Measurements from ENCODE around the gene SEPTIN1. TPM values are rescaled to one million over a fixed set of nuclear protein-coding genes. Genes with fewer than 3 reads are reported as not detected.
A peak's percentile ranks its signal among the peaks of the same experiment; 100 is the strongest.

The SEPTIN1 gene
- total and polyA plus RNA-seq, 2 of the 13 experiments (the other 11 are each of a cell fraction or from before 2014, with no cell fraction given), result 0.18 to 0.67 TPM

DNA sequence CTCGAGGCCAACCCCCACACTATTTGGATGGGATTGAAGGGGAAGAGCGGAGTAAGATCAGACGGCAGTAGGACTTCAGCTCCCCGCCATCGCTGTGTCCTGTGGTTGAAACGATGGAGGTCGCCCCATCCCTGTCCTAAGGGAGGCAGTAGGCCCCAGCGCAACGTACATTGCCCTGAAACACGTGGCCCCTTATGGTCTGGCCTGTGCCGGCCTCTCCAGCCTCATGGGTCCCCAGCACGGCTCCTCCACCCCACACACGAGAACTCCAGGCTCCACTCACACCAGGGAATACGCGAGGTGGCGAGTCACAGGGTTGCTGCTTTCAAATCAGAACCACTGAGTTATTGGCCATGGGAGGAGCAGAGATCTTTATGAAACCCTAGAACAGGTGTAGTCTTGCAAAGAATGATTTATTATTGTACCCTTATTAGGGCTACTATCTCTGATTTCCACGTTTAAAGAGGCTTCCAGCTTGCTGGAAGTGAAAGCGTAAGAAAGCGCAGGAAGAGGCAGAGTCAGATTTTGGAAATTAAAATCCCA is 48.1 kb upstream of the SEPTIN1 start (continued):
- no peak for TF ChIP-seq HDAC6 (IDR thresholded peaks at IDR 0.05; ENCODE audit: low read depth, low read length)
- TF ChIP-seq MTA1 (CRISPR knock-in tag; IDR thresholded peaks at IDR 0.05; ENCODE audit: borderline replicate concordance), result no peak
- no peak for TF ChIP-seq ZFP36L2 (CRISPR knock-in tag; IDR thresholded peaks at IDR 0.05)
- TF ChIP-seq, protein P1, sequence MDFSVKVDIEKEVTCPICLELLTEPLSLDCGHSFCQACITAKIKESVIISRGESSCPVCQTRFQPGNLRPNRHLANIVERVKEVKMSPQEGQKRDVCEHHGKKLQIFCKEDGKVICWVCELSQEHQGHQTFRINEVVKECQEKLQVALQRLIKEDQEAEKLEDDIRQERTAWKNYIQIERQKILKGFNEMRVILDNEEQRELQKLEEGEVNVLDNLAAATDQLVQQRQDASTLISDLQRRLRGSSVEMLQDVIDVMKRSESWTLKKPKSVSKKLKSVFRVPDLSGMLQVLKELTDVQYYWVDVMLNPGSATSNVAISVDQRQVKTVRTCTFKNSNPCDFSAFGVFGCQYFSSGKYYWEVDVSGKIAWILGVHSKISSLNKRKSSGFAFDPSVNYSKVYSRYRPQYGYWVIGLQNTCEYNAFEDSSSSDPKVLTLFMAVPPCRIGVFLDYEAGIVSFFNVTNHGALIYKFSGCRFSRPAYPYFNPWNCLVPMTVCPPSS (IDR thresholded peaks at IDR 0.05), result no peak
- TF ChIP-seq SP1 (IDR thresholded peaks at IDR 0.05), result no peak
- no peak for TF ChIP-seq SP1 (CRISPR knock-in tag; IDR thresholded peaks at IDR 0.05)
- TF ChIP-seq ZNF124 (CRISPR knock-in tag; IDR thresholded peaks at IDR 0.05), result peak; percentile 64; the same call in 1 of the 2 replicates
- TF ChIP-seq ZNF282 (IDR thresholded peaks at IDR 0.05; ENCODE audit: partially characterized antibody), result no peak
- TF ChIP-seq, protein P2, sequence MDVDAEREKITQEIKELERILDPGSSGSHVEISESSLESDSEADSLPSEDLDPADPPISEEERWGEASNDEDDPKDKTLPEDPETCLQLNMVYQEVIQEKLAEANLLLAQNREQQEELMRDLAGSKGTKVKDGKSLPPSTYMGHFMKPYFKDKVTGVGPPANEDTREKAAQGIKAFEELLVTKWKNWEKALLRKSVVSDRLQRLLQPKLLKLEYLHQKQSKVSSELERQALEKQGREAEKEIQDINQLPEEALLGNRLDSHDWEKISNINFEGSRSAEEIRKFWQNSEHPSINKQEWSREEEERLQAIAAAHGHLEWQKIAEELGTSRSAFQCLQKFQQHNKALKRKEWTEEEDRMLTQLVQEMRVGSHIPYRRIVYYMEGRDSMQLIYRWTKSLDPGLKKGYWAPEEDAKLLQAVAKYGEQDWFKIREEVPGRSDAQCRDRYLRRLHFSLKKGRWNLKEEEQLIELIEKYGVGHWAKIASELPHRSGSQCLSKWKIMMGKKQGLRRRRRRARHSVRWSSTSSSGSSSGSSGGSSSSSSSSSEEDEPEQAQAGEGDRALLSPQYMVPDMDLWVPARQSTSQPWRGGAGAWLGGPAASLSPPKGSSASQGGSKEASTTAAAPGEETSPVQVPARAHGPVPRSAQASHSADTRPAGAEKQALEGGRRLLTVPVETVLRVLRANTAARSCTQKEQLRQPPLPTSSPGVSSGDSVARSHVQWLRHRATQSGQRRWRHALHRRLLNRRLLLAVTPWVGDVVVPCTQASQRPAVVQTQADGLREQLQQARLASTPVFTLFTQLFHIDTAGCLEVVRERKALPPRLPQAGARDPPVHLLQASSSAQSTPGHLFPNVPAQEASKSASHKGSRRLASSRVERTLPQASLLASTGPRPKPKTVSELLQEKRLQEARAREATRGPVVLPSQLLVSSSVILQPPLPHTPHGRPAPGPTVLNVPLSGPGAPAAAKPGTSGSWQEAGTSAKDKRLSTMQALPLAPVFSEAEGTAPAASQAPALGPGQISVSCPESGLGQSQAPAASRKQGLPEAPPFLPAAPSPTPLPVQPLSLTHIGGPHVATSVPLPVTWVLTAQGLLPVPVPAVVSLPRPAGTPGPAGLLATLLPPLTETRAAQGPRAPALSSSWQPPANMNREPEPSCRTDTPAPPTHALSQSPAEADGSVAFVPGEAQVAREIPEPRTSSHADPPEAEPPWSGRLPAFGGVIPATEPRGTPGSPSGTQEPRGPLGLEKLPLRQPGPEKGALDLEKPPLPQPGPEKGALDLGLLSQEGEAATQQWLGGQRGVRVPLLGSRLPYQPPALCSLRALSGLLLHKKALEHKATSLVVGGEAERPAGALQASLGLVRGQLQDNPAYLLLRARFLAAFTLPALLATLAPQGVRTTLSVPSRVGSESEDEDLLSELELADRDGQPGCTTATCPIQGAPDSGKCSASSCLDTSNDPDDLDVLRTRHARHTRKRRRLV (CRISPR knock-in tag; IDR thresholded peaks at IDR 0.05), result no peak
- TF ChIP-seq FOXA1 (IDR thresholded peaks at IDR 0.05), result no peak
- no peak for TF ChIP-seq FOXA1 (CRISPR knock-in tag; IDR thresholded peaks at IDR 0.05)
- peak; percentile 44 for TF ChIP-seq PHF20 (CRISPR knock-in tag; IDR thresholded peaks at IDR 0.05)
- TF ChIP-seq ELF4 (CRISPR knock-in tag; IDR thresholded peaks at IDR 0.05; ENCODE audit: borderline replicate concordance), result 0 out of 2 replicates have a peak, but pooled peaks have one; percentile 57
- no peak for TF ChIP-seq AGO1 (IDR thresholded peaks at IDR 0.05; ENCODE audit: low read depth, low read length, poor library complexity, severe bottlenecking)
- no peak for TF ChIP-seq HDAC1 (CRISPR knock-in tag; IDR thresholded peaks at IDR 0.05)
- no peak; the same call in 1 of the 2 replicates for TF ChIP-seq NCOA1 (CRISPR knock-in tag; IDR thresholded peaks at IDR 0.05)
- no peak for TF ChIP-seq SRSF9 (IDR thresholded peaks at IDR 0.05; ENCODE audit: borderline replicate concordance, insufficient read depth, low read depth, low read length, poor library complexity, severe bottlenecking)
- TF ChIP-seq, protein P3, sequence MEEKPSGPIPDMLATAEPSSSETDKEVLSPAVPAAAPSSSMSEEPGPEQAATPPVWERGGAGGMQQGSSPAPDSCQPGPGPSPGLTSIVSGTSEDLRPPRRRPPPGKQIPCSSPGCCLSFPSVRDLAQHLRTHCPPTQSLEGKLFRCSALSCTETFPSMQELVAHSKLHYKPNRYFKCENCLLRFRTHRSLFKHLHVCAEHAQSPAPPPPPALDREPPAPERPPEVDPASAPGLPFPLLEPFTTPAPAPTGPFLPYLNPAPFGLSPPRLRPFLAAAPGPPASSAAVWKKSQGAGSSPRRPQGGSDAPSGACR (CRISPR knock-in tag; IDR thresholded peaks at IDR 0.05), result 0 out of 2 replicates have a peak, but pooled peaks have one; percentile 29
- TF ChIP-seq, protein P4, sequence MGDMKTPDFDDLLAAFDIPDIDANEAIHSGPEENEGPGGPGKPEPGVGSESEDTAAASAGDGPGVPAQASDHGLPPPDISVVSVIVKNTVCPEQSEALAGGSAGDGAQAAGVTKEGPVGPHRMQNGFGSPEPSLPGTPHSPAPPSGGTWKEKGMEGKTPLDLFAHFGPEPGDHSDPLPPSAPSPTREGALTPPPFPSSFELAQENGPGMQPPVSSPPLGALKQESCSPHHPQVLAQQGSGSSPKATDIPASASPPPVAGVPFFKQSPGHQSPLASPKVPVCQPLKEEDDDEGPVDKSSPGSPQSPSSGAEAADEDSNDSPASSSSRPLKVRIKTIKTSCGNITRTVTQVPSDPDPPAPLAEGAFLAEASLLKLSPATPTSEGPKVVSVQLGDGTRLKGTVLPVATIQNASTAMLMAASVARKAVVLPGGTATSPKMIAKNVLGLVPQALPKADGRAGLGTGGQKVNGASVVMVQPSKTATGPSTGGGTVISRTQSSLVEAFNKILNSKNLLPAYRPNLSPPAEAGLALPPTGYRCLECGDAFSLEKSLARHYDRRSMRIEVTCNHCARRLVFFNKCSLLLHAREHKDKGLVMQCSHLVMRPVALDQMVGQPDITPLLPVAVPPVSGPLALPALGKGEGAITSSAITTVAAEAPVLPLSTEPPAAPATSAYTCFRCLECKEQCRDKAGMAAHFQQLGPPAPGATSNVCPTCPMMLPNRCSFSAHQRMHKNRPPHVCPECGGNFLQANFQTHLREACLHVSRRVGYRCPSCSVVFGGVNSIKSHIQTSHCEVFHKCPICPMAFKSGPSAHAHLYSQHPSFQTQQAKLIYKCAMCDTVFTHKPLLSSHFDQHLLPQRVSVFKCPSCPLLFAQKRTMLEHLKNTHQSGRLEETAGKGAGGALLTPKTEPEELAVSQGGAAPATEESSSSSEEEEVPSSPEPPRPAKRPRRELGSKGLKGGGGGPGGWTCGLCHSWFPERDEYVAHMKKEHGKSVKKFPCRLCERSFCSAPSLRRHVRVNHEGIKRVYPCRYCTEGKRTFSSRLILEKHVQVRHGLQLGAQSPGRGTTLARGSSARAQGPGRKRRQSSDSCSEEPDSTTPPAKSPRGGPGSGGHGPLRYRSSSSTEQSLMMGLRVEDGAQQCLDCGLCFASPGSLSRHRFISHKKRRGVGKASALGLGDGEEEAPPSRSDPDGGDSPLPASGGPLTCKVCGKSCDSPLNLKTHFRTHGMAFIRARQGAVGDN (CRISPR knock-in tag; IDR thresholded peaks at IDR 0.05), result peak; percentile 97
